OCI-LY7 (cell line): Measurements from ENCODE around the gene MSANTD7. TPM values are rescaled to one million over a fixed set of nuclear protein-coding genes. Genes with fewer than 3 reads are reported as not detected.

Experiments used
- BruUV-seq: library from RNA; stranded (reverse); fragments of 400-500 nt; replicated peaks from 2 replicates; lab custom pipeline; 2021; lab: Mats Ljungman, UMichigan
- CTCF ChIA-PET: fragments of 300-600 bp; sonication (Branson Sonifier 250); formaldehyde crosslinking; loops from one replicate; lab custom pipeline; 2022; ENCODE audit warnings: antibody characterized with exemption; ENCODE audit not compliant: unreplicated experiment; lab: Charles Lee
- POLR2A ChIA-PET: fragments of 300-600 bp; sonication (Branson Sonifier 250); formaldehyde crosslinking; loops from one replicate; lab custom pipeline; 2022; ENCODE audit warnings: antibody characterized with exemption; lab: Charles Lee
- DNase-seq: peaks from one replicate; pipeline ENCODE4 v3.0.0-alpha.2; 2015; ENCODE audit warnings: low spot score
- H2AFZ ChIP-seq: fragments of 200-600 bp; sonication (generic), shearing (Covaris generic); 2 replicates; pipeline ENCODE4 v1.6.1; 2014; ENCODE audit warnings: mild to moderate bottlenecking, antibody characterized with exemption, low read length, moderate library complexity
- H3K27ac ChIP-seq: fragments of 200-600 bp; sonication (generic); 2 replicates; pipeline ENCODE4 v1.5.1; 2014; ENCODE audit warnings: mixed run types, low read depth, mild to moderate bottlenecking, moderate library complexity, low read length, inconsistent platforms; ENCODE audit not compliant: poor library complexity, severe bottlenecking
- H3K36me3 ChIP-seq: fragments of 200-600 bp; sonication (generic); 2 replicates; pipeline ENCODE4 v1.6.1; 2014; ENCODE audit warnings: mild to moderate bottlenecking, antibody characterized with exemption, low read length, moderate library complexity, mixed read lengths; ENCODE audit not compliant: insufficient read depth
- H3K4me1 ChIP-seq: fragments of 200-600 bp; sonication (generic); 2 replicates; pipeline ENCODE4 v1.5.1; 2014; ENCODE audit warnings: mild to moderate bottlenecking, low read length; ENCODE audit not compliant: insufficient read depth, poor library complexity, severe bottlenecking
- H3K4me2 ChIP-seq: fragments of 200-600 bp; sonication (generic); 2 replicates; pipeline ENCODE4 v1.6.1; 2014; ENCODE audit warnings: mild to moderate bottlenecking, low read length
- H3K4me3 ChIP-seq: fragments of 200-600 bp; sonication (generic); 2 replicates; pipeline ENCODE4 v1.5.1; 2014; ENCODE audit warnings: mild to moderate bottlenecking, low read depth, low read length; ENCODE audit not compliant: poor library complexity, severe bottlenecking
- H3K79me2 ChIP-seq: fragments of 200-600 bp; sonication (generic); 2 replicates; pipeline ENCODE4 v1.6.1; 2016; ENCODE audit warnings: low read depth, mild to moderate bottlenecking, low read length, moderate library complexity, mixed read lengths; ENCODE audit not compliant: insufficient read depth
- H3K9me2 ChIP-seq: fragments of 200-600 bp; sonication (generic); 2 replicates; pipeline ENCODE4 v1.6.1; 2016; ENCODE audit warnings: mild to moderate bottlenecking, low read length, mixed read lengths; ENCODE audit not compliant: insufficient read depth
- H3K9me3 ChIP-seq: fragments of 200-600 bp; sonication (generic); 2 replicates; pipeline ENCODE4 v1.6.1; 2014; ENCODE audit warnings: mild to moderate bottlenecking, mixed run types, low read length, mixed read lengths
- H4K20me1 ChIP-seq: fragments of 200-600 bp; sonication (generic); 2 replicates; pipeline ENCODE4 v1.6.1; 2014; ENCODE audit warnings: mild to moderate bottlenecking, antibody characterized with exemption, low read length, moderate library complexity, mixed read lengths; ENCODE audit not compliant: insufficient read depth
- CTCF ChIP-seq: fragments of 200-600 bp; sonication (generic); conservative IDR thresholded peaks from 2 replicates; pipeline ENCODE4 v1.5.1; 2014; ENCODE audit warnings: mild to moderate bottlenecking, antibody characterized with exemption, low read length, moderate library complexity, mixed read lengths
- EZH2phosphoT487 ChIP-seq: fragments of 200-600 bp; sonication (generic); IDR thresholded peaks from 2 replicates; pipeline ENCODE4 v1.6.1; 2018; ENCODE audit warnings: low read depth, borderline replicate concordance, mild to moderate bottlenecking, mixed run types, antibody characterized with exemption, low read length, moderate library complexity, mixed read lengths
- intact Hi-C: fragments of 100-400 bp; cut with micrococcal nuclease; formaldehyde crosslinking; loops from one replicate; pipeline ENCODE4 v1.10.0; 2022; ENCODE audit not compliant: unreplicated experiment
- total RNA-seq, 2 experiments: library from RNA; depleted of rRNA in 1 of 2; stranded (reverse); fragments of >200 nt in 1 of 2; shearing (Covaris generic) in 1 of 2; gene quantifications; 2 replicates each; pipeline ENCODE4 v1.2.3, GENCODE V29; 2014 to 2022

Gene MSANTD7
- total RNA-seq, 2 experiments from 2014 or later = 26.5 to 29.5 TPM

- Histone ChIP-seq H3K36me3 (no peaks in the 10 kb centered on the region), H3K9me2 (no peaks in the 10 kb centered on the region), H3K4me3 (no peak overlapping the region), H3K4me1 (peaks cover 7% of the 10 kb centered on the region), H3K4me2 (no peak overlapping the region), H4K20me1 (no peaks in the 10 kb centered on the region), H2AFZ (no peak overlapping the region), H3K9me3 (no peaks in the 10 kb centered on the region), H3K79me2 (no peaks in the 10 kb centered on the region), H3K27ac (no peak overlapping the region)
- no peak for DNase-seq
- intact Hi-C loops = no loop called here
- TF ChIP-seq EZH2phosphoT487 = no peak
- no peak for TF ChIP-seq CTCF
- BruUV-seq = no TSS peak
- POLR2A ChIA-PET = no interaction called here
- CTCF ChIA-PET = no interaction called here
Measured at GRCh38 chr10:14833106-14833505, 5.0 kb upstream of the MSANTD7 start.

- no peak for DNase-seq
- Histone ChIP-seq H3K27ac (no peak overlapping the region), H3K36me3 (peaks cover 13% of the 10 kb centered on the region), H3K4me2 (no peak overlapping the region), H3K4me3 (no peak overlapping the region), H3K4me1 (peaks cover 12% of the 10 kb centered on the region), H3K9me3 (no peaks in the 10 kb centered on the region), H4K20me1 (peaks cover 10% of the 10 kb centered on the region; the same call in 1 of the 2 replicates), H2AFZ (no peak overlapping the region), H3K9me2 (no peaks in the 10 kb centered on the region), H3K79me2 (peaks cover 30% of the 10 kb centered on the region)
- TF ChIP-seq CTCF = no peak
- no peak for TF ChIP-seq EZH2phosphoT487
- CTCF ChIA-PET = interaction anchor here (1.6 kb wide), 1 partner anchor 12 kb away, joined by 4 read pairs; no protein-coding TSS in a partner anchor
- no TSS peak for BruUV-seq
- POLR2A ChIA-PET = interaction anchor here (0.5 to 4.3 kb wide), 7 partner anchors 11 to 347 kb away, joined by 3 to 20 read pairs (median 5); partner anchors contain the start of gene SUV39H2
- intact Hi-C loops = loop anchor here (5.0 kb wide), 2 partner anchors 136 to 234 kb away; no protein-coding TSS in a partner anchor
Measured at GRCh38 chr10:14836208-14836607, 1.9 kb upstream of the MSANTD7 start.

GRCh38 chr10:14837003-14837756 lies 926 bp upstream of the MSANTD7 start:
- Histone ChIP-seq H2AFZ (peak overlapping the region; percentile 58), H3K4me3 (peak overlapping the region; percentile 88), H3K27ac (no peak overlapping the region), H3K79me2 (peaks cover 40% of the 10 kb centered on the region), H3K9me3 (no peaks in the 10 kb centered on the region), H3K4me2 (peak overlapping the region; percentile 68), H3K9me2 (no peaks in the 10 kb centered on the region), H4K20me1 (peaks cover 10% of the 10 kb centered on the region; the same call in 1 of the 2 replicates), H3K4me1 (peaks cover 12% of the 10 kb centered on the region), H3K36me3 (peaks cover 23% of the 10 kb centered on the region)
- DNase-seq = no peak
- ChIA-PET POLR2A (interaction anchor here (0.5 to 4.3 kb wide), 33 partner anchors 8 to 356 kb away, joined by 3 to 20 read pairs (median 5); partner anchors contain the start of genes DCLRE1C, MEIG1 and SUV39H2), CTCF (interaction anchor here (0.6 to 1.6 kb wide), 6 partner anchors 11 to 294 kb away, joined by 3 to 7 read pairs (median 4); partner anchors contain the start of gene SUV39H2)
- BruUV-seq = no TSS peak
- TF ChIP-seq CTCF (no peak), EZH2phosphoT487 (no peak)
- intact Hi-C loops = loop anchor here (5.0 kb wide), 2 partner anchors 135 to 235 kb away; no protein-coding TSS in a partner anchor
